IPS-11a (cell line): Measurements from ENCODE around the gene BHMT.
"Not testable (repeated sequence)": the region's sequence is repeated elsewhere in the genome, so short reads cannot be mapped to it uniquely, and the experiment has no call there.

Experiments
- H3K4me3 ChIP-seq: one replicate; pipeline ENCODE4 v1.5.1; 2013; ENCODE audit warnings: low read depth, low read length, control low read depth

BHMT gene

DNA sequence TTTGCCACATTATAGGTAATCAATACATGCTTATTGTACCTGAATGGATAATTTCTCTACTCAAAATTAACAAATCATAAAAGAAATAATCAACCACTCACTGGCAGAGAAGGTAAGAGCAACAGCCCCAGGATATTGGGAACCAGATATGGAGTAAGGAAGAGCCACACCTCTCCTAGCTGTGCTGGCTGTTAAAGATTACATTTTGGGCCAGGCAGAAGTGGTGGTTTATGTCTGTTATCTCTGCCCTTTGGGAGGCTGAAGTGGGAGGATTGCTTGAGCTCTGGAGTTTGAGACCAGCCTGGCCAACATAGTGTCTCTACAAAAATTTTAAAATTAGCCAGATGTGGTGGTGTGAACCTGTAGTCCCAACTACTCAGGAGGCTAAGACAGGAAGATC lies 56.4 kb downstream of the BHMT start:
- no peak overlapping the region for H3K4me3 ChIP-seq

DNA sequence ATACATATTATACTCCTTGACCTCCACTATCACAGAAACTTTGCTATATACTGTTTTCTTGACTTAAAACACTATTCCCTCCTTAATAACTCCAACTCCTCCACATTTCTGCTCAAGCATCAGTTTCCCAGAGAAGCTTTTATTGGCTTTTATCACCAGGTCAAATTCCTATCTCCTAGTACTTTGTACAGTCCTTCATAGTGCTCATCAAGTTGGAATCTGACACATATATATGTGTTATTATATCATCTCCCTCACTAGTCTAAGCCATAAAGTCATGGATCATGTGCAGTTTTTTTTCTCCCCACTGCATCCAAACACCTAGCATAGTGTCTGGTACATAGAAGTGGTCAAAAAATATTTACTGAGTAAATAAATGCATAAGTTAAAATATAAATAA lies 59.1 kb downstream of the BHMT start:
- H3K4me3 ChIP-seq: no peak overlapping the region

DNA sequence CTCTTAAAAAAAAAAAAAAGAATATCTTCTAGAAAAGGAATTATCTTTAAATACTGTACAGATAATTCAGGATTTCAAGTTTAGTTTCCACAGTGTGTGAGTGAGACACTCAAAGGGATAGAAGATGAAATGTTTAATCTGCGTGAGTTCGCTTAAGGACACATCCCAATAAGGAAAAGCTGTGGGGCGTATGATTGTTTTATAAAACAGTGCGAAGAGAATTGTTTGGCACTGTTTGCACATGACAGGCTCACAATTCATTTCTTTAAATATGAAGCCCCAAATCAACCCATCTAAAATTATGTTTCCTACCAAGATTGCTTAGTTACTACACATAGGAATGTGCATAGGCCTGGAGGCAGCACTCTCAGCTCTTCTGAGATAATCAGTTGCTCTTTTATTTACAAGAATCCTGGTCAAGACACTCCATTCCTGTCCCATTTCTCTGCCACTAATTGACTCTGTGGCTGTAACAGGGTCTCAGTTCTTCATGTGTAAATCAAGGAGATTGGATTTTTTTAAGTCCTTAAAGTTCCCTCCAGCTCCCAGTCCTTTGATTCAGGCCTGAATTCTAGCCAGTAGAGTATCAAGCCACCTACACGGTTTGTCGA lies 60.1 kb downstream of the BHMT start:
- H3K4me3 ChIP-seq: no peak overlapping the region

DNA sequence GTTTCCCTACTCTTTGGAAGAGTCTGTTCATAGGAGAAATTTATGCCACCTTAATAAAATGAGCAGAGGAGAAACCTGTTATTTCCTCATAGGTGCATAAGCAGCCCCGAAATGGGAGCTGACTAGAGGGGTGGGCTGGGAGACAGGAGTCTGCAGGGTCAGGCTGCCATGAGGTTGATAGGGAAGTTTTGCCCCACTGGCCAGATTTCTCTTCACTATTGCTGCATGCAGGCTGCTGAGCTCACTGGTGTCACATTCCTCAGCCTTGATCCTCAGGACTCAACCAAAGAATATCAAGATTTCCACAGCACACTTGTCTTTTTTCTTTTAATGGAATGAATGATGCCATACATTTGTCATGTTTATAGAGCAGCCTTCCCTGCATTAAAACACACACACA lies 60.7 kb downstream of the BHMT start:
- H3K4me3 ChIP-seq: no peak overlapping the region

GRCh38 chr5:79173626-79174025 lies 62.0 kb downstream of the BHMT start:
- H3K4me3 ChIP-seq: no peak overlapping the region

GRCh38 chr5:79180449-79180848 lies 68.8 kb downstream of the BHMT start:
- H3K4me3 ChIP-seq: not testable (repeated sequence)

DNA sequence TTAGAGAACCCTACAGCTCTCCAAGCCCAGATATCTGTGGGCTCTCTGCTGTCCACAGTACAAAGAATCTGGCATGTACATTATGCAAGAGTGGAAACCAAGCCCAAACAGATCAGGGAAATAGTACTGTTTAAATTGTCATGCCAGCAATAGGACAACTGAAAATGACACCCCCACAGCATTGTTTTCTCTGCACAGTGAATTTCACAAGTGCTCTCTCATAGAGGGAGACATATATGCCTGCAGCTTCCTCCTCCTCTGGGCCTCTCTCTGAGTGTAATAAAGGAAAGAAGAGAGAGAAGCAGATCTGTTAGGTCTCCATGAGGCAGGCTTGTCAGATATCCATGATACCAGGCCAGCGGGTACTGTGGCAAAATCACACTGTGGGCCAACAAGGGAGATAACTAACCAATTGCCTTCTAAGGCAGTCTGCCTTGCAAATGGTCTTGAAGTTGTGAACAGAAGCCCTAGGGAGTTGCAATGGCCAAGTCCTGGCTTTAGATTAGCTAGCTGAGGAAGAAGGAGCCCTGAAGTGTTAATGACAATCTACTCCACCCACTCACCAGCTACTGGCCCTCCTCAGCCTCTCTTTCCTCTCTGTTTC lies 69.9 kb downstream of the BHMT start:
- no peak overlapping the region for H3K4me3 ChIP-seq
